HEK293 (cell line): ENCODE data around the gene BCL6B.

Experiments used
- CTCF ChIA-PET: fragments of 350-600 bp; formaldehyde crosslinking; extraction: SDS; loops from one replicate; lab custom pipeline; 2021; ENCODE audit warnings: antibody characterized with exemption; lab: Yijun Ruan, JAX
- POLR2A ChIA-PET: fragments of 300-600 bp; formaldehyde crosslinking; extraction: SDS; loops from one replicate; lab custom pipeline; 2020; ENCODE audit warnings: antibody characterized with exemption, inconsistent platforms; lab: Yijun Ruan, JAX
- H3K27ac ChIP-seq: fragments of 200-500 bp; sonication (Bioruptor generic); 2 replicates; pipeline ENCODE4 v1.5.1; 2014; ENCODE audit warnings: low read depth, low read length, control low read depth, inconsistent platforms; ENCODE audit errors: extremely low read depth
- H3K36me3 ChIP-seq, 2 experiments: fragments of 200-500 bp in 1 of 2; sonication (Bioruptor generic) in 1 of 2; 1 replicate in 1 of 2; 2 replicates in 1 of 2; pipeline ENCODE4 v1.5.1; 2014 to 2017; ENCODE audit warnings: inconsistent platforms in 2 of 2, low read length in 2 of 2; ENCODE audit not compliant: control insufficient read depth in 2 of 2, insufficient read depth in 1 of 2
- H3K4me1 ChIP-seq: fragments of 200-500 bp; sonication (Bioruptor generic); 2 replicates; pipeline ENCODE4 v1.5.1; 2014; ENCODE audit warnings: mild to moderate bottlenecking, low read length, inconsistent platforms; ENCODE audit not compliant: control insufficient read depth, insufficient read depth
- H3K4me3 ChIP-seq: 2 replicates; pipeline ENCODE4 v1.5.1; 2011; ENCODE audit warnings: low read depth, mild to moderate bottlenecking, control low read depth, low read length, moderate library complexity
- H3K9me3 ChIP-seq: fragments of 200-500 bp; sonication (Bioruptor generic); 2 replicates; pipeline ENCODE4 v1.5.1; 2014; ENCODE audit warnings: low read depth, low read length, inconsistent platforms; ENCODE audit not compliant: control insufficient read depth, insufficient read depth
- BCL11A ChIP-seq: fragments of 450-650 bp; formaldehyde crosslinking; IDR thresholded peaks from 2 replicates; pipeline ENCODE4 v1.5.1; 2016; ENCODE audit warnings: low read depth, missing biosample characterization, missing genetic modification characterization
- GLIS1 ChIP-seq: fragments of 450-650 bp; formaldehyde crosslinking; IDR thresholded peaks from 2 replicates; pipeline ENCODE4 v1.5.1; 2016; ENCODE audit warnings: missing biosample characterization, missing genetic modification characterization
- SALL2 ChIP-seq: fragments of 450-650 bp; formaldehyde crosslinking; IDR thresholded peaks from 2 replicates; pipeline ENCODE4 v1.5.0; 2017; ENCODE audit warnings: missing biosample characterization, mild to moderate bottlenecking, missing genetic modification characterization, borderline replicate concordance
- SP2 ChIP-seq: fragments of 450-650 bp; formaldehyde crosslinking; IDR thresholded peaks from 2 replicates; pipeline ENCODE4 v1.5.1; 2016; ENCODE audit warnings: missing biosample characterization, missing genetic modification characterization
- ZBTB20 ChIP-seq: fragments of 450-650 bp; formaldehyde crosslinking; IDR thresholded peaks from 2 replicates; pipeline ENCODE4 v1.5.1; 2016; ENCODE audit warnings: missing biosample characterization, missing genetic modification characterization
- ZBTB7A ChIP-seq: fragments of 450-650 bp; formaldehyde crosslinking; IDR thresholded peaks from 2 replicates; pipeline ENCODE4 v1.5.1; 2016; ENCODE audit warnings: low read depth, missing biosample characterization, missing genetic modification characterization
- ZNF16 ChIP-seq: fragments of 450-650 bp; formaldehyde crosslinking; IDR thresholded peaks from 2 replicates; pipeline ENCODE4 v1.5.1; 2016; ENCODE audit warnings: low read depth, missing biosample characterization, missing genetic modification characterization
- ZNF266 ChIP-seq: fragments of 450-650 bp; formaldehyde crosslinking; IDR thresholded peaks from 2 replicates; pipeline ENCODE4 v1.5.1; 2016; ENCODE audit warnings: missing biosample characterization, missing genetic modification characterization, low read depth
- ZNF48 ChIP-seq: fragments of 450-650 bp; formaldehyde crosslinking; IDR thresholded peaks from 2 replicates; pipeline ENCODE4 v1.5.1; 2016; ENCODE audit warnings: missing biosample characterization, missing genetic modification characterization
- ZNF544 ChIP-seq: fragments of 450-650 bp; formaldehyde crosslinking; IDR thresholded peaks from 2 replicates; pipeline ENCODE4 v1.5.0; 2017; ENCODE audit warnings: missing biosample characterization, missing genetic modification characterization
- ZNF561 ChIP-seq: fragments of 450-650 bp; IDR thresholded peaks from 2 replicates; pipeline ENCODE4 v1.5.1; 2018; ENCODE audit warnings: missing biosample characterization, missing genetic modification characterization, borderline replicate concordance
- ZNF585B ChIP-seq: fragments of 450-650 bp; formaldehyde crosslinking; IDR thresholded peaks from 2 replicates; pipeline ENCODE4 v1.5.1; 2016; ENCODE audit warnings: missing biosample characterization, missing genetic modification characterization
- ZNF629 ChIP-seq: fragments of 450-650 bp; formaldehyde crosslinking; IDR thresholded peaks from 2 replicates; pipeline ENCODE4 v1.5.1; 2017; ENCODE audit warnings: missing biosample characterization, missing genetic modification characterization
- ZNF670 ChIP-seq: fragments of 450-650 bp; formaldehyde crosslinking; IDR thresholded peaks from 2 replicates; pipeline ENCODE4 v1.5.1; 2016; ENCODE audit warnings: missing biosample characterization, missing genetic modification characterization, low read depth
- ZNF785 ChIP-seq: fragments of 450-650 bp; formaldehyde crosslinking; IDR thresholded peaks from 2 replicates; pipeline ENCODE4 v1.5.1; 2016; ENCODE audit warnings: missing biosample characterization, missing genetic modification characterization
- TF ChIP-seq, protein P1 (sequence below): fragments of 450-650 bp; formaldehyde crosslinking; IDR thresholded peaks from 2 replicates; pipeline ENCODE4 v1.5.1; 2016; ENCODE audit warnings: missing biosample characterization, missing genetic modification characterization
- TF ChIP-seq, protein P2 (sequence below): fragments of 450-650 bp; formaldehyde crosslinking; IDR thresholded peaks from 2 replicates; pipeline ENCODE4 v1.5.0; 2017; ENCODE audit warnings: missing biosample characterization, missing genetic modification characterization, borderline replicate concordance
- TF ChIP-seq, protein P3 (sequence below): fragments of 450-650 bp; formaldehyde crosslinking; IDR thresholded peaks from 2 replicates; pipeline ENCODE4 v1.5.1; 2017; ENCODE audit warnings: missing biosample characterization, missing genetic modification characterization
- TF ChIP-seq, protein P4 (sequence below): fragments of 450-650 bp; formaldehyde crosslinking; conservative IDR thresholded peaks from 2 replicates; pipeline ENCODE4 v1.5.1; 2016; ENCODE audit warnings: low read depth, missing biosample characterization, missing genetic modification characterization
- TF ChIP-seq, protein P5 (sequence below): fragments of 450-650 bp; IDR thresholded peaks from 2 replicates; pipeline ENCODE4 v1.5.1; 2018; ENCODE audit warnings: missing biosample characterization, missing genetic modification characterization

BCL6B gene

DNA sequence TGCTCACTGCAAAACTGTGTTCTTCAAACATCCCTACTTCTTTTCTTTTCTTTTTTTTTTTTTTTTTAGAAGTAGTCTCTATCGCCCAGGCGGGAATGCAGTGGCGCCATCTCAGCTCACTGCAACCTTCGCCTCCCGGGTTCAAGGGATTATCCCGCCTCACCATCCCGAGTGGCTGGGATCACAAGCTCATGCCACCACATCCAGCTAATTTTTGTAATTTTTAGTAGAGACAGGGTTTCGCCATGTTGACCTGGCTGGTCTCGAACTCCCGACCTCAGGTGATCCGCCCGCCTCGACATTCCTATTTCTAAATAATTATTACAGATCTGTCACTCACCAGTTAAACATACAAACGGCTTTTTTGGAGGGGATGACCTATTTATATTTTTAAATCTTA, 11.4 kb upstream of the BCL6B start:
- TF ChIP-seq SALL2 = no peak
- no peak for TF ChIP-seq SP2 (tag by site-specific recombination)
- TF ChIP-seq GLIS1 = no peak
- no peak for TF ChIP-seq ZNF785
- TF ChIP-seq, protein P1, sequence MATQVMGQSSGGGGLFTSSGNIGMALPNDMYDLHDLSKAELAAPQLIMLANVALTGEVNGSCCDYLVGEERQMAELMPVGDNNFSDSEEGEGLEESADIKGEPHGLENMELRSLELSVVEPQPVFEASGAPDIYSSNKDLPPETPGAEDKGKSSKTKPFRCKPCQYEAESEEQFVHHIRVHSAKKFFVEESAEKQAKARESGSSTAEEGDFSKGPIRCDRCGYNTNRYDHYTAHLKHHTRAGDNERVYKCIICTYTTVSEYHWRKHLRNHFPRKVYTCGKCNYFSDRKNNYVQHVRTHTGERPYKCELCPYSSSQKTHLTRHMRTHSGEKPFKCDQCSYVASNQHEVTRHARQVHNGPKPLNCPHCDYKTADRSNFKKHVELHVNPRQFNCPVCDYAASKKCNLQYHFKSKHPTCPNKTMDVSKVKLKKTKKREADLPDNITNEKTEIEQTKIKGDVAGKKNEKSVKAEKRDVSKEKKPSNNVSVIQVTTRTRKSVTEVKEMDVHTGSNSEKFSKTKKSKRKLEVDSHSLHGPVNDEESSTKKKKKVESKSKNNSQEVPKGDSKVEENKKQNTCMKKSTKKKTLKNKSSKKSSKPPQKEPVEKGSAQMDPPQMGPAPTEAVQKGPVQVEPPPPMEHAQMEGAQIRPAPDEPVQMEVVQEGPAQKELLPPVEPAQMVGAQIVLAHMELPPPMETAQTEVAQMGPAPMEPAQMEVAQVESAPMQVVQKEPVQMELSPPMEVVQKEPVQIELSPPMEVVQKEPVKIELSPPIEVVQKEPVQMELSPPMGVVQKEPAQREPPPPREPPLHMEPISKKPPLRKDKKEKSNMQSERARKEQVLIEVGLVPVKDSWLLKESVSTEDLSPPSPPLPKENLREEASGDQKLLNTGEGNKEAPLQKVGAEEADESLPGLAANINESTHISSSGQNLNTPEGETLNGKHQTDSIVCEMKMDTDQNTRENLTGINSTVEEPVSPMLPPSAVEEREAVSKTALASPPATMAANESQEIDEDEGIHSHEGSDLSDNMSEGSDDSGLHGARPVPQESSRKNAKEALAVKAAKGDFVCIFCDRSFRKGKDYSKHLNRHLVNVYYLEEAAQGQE (tag by site-specific recombination) = no peak
- no peak for TF ChIP-seq ZNF266
- TF ChIP-seq ZBTB7A (tag by site-specific recombination) = no peak
- no peak for TF ChIP-seq ZBTB20
- TF ChIP-seq ZNF544 (tag by site-specific recombination) = no peak
- TF ChIP-seq ZNF561 = no peak
- no peak for TF ChIP-seq ZNF585B (tag by site-specific recombination)
- TF ChIP-seq, protein P2, sequence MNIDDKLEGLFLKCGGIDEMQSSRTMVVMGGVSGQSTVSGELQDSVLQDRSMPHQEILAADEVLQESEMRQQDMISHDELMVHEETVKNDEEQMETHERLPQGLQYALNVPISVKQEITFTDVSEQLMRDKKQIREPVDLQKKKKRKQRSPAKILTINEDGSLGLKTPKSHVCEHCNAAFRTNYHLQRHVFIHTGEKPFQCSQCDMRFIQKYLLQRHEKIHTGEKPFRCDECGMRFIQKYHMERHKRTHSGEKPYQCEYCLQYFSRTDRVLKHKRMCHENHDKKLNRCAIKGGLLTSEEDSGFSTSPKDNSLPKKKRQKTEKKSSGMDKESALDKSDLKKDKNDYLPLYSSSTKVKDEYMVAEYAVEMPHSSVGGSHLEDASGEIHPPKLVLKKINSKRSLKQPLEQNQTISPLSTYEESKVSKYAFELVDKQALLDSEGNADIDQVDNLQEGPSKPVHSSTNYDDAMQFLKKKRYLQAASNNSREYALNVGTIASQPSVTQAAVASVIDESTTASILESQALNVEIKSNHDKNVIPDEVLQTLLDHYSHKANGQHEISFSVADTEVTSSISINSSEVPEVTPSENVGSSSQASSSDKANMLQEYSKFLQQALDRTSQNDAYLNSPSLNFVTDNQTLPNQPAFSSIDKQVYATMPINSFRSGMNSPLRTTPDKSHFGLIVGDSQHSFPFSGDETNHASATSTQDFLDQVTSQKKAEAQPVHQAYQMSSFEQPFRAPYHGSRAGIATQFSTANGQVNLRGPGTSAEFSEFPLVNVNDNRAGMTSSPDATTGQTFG (tag by site-specific recombination) = no peak
- TF ChIP-seq ZNF670 = no peak
- TF ChIP-seq, protein P3, sequence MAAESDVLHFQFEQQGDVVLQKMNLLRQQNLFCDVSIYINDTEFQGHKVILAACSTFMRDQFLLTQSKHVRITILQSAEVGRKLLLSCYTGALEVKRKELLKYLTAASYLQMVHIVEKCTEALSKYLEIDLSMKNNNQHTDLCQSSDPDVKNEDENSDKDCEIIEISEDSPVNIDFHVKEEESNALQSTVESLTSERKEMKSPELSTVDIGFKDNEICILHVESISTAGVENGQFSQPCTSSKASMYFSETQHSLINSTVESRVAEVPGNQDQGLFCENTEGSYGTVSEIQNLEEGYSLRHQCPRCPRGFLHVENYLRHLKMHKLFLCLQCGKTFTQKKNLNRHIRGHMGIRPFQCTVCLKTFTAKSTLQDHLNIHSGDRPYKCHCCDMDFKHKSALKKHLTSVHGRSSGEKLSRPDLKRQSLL (tag by site-specific recombination) = no peak
- no peak for TF ChIP-seq ZNF629 (tag by site-specific recombination)
- TF ChIP-seq BCL11A (tag by site-specific recombination) = no peak
- TF ChIP-seq, protein P4, sequence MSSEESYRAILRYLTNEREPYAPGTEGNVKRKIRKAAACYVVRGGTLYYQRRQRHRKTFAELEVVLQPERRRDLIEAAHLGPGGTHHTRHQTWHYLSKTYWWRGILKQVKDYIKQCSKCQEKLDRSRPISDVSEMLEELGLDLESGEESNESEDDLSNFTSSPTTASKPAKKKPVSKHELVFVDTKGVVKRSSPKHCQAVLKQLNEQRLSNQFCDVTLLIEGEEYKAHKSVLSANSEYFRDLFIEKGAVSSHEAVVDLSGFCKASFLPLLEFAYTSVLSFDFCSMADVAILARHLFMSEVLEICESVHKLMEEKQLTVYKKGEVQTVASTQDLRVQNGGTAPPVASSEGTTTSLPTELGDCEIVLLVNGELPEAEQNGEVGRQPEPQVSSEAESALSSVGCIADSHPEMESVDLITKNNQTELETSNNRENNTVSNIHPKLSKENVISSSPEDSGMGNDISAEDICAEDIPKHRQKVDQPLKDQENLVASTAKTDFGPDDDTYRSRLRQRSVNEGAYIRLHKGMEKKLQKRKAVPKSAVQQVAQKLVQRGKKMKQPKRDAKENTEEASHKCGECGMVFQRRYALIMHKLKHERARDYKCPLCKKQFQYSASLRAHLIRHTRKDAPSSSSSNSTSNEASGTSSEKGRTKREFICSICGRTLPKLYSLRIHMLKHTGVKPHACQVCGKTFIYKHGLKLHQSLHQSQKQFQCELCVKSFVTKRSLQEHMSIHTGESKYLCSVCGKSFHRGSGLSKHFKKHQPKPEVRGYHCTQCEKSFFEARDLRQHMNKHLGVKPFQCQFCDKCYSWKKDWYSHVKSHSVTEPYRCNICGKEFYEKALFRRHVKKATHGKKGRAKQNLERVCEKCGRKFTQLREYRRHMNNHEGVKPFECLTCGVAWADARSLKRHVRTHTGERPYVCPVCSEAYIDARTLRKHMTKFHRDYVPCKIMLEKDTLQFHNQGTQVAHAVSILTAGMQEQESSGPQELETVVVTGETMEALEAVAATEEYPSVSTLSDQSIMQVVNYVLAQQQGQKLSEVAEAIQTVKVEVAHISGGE (tag by site-specific recombination) = no peak
- TF ChIP-seq, protein P5, sequence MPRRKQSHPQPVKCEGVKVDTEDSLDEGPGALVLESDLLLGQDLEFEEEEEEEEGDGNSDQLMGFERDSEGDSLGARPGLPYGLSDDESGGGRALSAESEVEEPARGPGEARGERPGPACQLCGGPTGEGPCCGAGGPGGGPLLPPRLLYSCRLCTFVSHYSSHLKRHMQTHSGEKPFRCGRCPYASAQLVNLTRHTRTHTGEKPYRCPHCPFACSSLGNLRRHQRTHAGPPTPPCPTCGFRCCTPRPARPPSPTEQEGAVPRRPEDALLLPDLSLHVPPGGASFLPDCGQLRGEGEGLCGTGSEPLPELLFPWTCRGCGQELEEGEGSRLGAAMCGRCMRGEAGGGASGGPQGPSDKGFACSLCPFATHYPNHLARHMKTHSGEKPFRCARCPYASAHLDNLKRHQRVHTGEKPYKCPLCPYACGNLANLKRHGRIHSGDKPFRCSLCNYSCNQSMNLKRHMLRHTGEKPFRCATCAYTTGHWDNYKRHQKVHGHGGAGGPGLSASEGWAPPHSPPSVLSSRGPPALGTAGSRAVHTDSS = no peak
- no peak for TF ChIP-seq ZNF48
- no peak for TF ChIP-seq ZNF16 (tag by site-specific recombination)
- TF ChIP-seq, all 188 proteins: peak for 0
- Histone ChIP-seq H3K36me3 (peaks cover 0 to 25% of the 10 kb centered on the region in 2 experiments; a peak in 2 of 3 replicates), H3K4me3 (peak overlapping the region; percentile 67), H3K4me1 (peaks cover 10% of the 10 kb centered on the region; the same call in 1 of the 2 replicates), H3K9me3 (no peaks in the 10 kb centered on the region), H3K27ac (no peak overlapping the region)
- ChIA-PET CTCF (interaction anchor here (2.1 kb wide), 1 partner anchor 10 kb away, joined by 8 read pairs; no protein-coding TSS in a partner anchor), POLR2A (interaction anchor here (1.2 kb wide), 1 partner anchor 8 kb away, joined by 5 read pairs; no protein-coding TSS in a partner anchor)
